ENCODE data around the gene OXNAD1.

Gene OXNAD1

DNA sequence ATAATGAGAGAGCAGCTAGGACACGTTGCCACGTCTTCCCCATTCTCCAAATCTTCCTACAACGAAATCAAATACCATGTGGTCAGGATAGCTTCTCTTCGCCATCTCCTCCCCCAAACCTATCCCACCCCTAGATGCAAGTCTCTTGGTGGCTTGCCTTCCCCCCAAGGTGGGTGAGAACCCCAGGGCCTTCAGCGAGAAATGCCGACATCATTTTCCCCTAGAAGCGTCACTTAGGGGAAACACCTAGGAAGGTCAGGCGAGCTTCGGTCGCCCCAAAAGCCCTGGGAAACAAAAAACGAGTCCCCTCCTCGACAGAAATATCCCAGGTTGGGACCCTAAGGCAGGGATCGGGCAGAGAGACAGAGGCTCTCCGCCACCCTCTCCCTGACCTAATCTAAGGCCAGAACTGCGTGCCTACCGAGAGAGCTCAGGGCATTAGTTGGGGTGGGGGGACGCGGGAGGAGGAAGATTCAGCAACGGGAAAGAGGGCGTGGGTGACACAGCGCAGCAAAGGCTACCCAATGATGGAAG is 771 bp upstream of the OXNAD1 start:
- no peak for DNase-seq (ENCODE audit: low spot score)
- peak overlapping the region; percentile 81 for H3K27ac ChIP-seq
- ChIA-PET POLR2A (ENCODE audit: low non-redundant PET) (no interaction called here), CTCF (interaction anchor here (0.6 kb wide), 2 partner anchors 408 to 668 kb away, joined by 3 to 4 read pairs; no protein-coding TSS in a partner anchor)
- TF ChIP-seq, protein P1, sequence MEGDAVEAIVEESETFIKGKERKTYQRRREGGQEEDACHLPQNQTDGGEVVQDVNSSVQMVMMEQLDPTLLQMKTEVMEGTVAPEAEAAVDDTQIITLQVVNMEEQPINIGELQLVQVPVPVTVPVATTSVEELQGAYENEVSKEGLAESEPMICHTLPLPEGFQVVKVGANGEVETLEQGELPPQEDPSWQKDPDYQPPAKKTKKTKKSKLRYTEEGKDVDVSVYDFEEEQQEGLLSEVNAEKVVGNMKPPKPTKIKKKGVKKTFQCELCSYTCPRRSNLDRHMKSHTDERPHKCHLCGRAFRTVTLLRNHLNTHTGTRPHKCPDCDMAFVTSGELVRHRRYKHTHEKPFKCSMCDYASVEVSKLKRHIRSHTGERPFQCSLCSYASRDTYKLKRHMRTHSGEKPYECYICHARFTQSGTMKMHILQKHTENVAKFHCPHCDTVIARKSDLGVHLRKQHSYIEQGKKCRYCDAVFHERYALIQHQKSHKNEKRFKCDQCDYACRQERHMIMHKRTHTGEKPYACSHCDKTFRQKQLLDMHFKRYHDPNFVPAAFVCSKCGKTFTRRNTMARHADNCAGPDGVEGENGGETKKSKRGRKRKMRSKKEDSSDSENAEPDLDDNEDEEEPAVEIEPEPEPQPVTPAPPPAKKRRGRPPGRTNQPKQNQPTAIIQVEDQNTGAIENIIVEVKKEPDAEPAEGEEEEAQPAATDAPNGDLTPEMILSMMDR (conservative IDR thresholded peaks at IDR 0.05; ENCODE audit: low read depth): no peak

DNA sequence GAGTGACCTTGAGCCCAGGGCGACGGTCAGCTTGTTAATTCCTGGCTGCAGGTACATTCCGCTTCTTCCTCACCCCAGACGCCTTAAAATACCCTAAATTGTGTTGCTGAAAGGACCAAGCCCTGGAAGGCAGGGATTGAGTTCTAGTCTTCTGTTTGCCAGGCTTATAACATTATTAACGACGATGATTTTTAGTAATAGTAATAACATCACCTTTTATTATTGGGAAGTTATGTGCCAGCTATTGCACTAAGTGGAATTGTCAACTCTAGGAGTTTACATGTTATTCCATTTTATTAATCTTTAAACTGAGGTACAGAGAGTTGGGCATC is 409 bp downstream of the OXNAD1 start:
- peak overlapping the region; percentile 81 for H3K27ac ChIP-seq
- POLR2A ChIA-PET (ENCODE audit: low non-redundant PET): no interaction called here
- CTCF ChIA-PET: no interaction called here
- no peak for DNase-seq (ENCODE audit: low spot score)
- TF ChIP-seq, protein P1 (conservative IDR thresholded peaks at IDR 0.05; ENCODE audit: low read depth): no peak

DNA sequence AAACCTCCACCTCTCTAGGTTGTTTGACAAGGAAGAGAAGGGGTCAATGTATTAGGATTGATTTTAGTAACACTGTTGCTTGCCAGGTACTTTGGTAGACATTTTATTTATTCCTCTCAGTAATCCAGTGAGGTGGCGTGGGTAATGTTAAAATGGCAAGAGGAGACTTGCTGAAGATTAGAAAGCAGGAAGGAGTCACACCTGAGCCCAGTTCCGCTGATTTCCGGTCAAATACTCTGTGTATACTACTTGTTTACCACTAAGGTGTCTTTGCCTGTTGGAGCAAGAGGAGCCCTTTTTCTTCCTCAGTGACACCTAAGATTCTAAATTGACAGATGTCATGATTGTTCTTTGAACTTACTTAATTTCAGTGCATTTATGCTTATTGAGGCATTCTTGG is 1.7 kb downstream of the OXNAD1 start:
- DNase-seq (ENCODE audit: low spot score): peak; percentile 18
- ChIA-PET POLR2A (ENCODE audit: low non-redundant PET) (no interaction called here), CTCF (no interaction called here)
- H3K27ac ChIP-seq: no peak overlapping the region
- TF ChIP-seq, protein P1 (conservative IDR thresholded peaks at IDR 0.05; ENCODE audit: low read depth): no peak

DNA sequence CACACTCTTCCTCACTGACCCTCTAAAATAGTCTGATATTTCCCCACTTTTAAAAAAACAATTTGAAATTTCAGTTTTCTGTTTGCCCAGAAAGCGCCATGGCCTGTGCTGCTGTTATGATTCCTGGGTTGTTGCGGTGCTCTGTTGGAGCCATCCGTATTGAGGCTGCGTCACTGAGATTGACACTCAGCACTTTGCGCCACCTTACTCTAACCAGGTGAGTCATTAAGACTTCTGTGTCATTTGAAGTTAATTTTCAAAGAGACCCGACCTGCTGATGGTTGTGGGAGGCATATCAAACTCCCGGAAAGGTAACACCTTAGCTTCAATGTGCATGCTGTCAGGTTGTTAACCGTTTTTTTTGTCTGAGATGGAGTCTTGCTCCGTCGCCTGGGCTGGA is 5.8 kb downstream of the OXNAD1 start:
- CTCF ChIA-PET: interaction anchor here (0.6 kb wide), 1 partner anchor 1488 kb away, joined by 4 read pairs; no protein-coding TSS in a partner anchor
- POLR2A ChIA-PET (ENCODE audit: low non-redundant PET): no interaction called here
- no peak for DNase-seq (ENCODE audit: low spot score)
- H3K27ac ChIP-seq: no peak overlapping the region
- TF ChIP-seq, protein P1 (conservative IDR thresholded peaks at IDR 0.05; ENCODE audit: low read depth): no peak

DNA sequence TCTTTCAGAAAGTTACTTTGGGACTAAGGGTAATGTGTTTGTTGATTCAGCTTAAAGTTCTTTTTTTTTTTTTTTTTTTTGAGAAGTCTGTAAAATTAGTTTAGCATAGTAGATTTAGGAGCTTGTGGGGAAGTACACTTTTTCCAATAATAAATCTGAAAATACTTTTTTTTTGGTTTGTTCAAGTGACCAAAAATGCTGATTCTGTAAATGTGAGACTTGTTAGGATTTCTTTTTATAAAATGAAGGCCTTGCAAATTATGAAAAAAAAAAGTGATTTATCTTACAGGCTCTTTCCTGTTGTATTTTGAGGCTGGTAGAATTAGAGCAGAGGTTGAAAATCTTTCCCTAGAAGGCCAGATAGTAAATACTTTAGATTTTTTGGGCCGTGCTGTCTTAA is 7.6 kb downstream of the OXNAD1 start:
- no peak for DNase-seq (ENCODE audit: low spot score)
- POLR2A ChIA-PET (ENCODE audit: low non-redundant PET): no interaction called here
- CTCF ChIA-PET: no interaction called here
- H3K27ac ChIP-seq: no peak overlapping the region
- TF ChIP-seq, protein P1 (conservative IDR thresholded peaks at IDR 0.05; ENCODE audit: low read depth): no peak

DNA sequence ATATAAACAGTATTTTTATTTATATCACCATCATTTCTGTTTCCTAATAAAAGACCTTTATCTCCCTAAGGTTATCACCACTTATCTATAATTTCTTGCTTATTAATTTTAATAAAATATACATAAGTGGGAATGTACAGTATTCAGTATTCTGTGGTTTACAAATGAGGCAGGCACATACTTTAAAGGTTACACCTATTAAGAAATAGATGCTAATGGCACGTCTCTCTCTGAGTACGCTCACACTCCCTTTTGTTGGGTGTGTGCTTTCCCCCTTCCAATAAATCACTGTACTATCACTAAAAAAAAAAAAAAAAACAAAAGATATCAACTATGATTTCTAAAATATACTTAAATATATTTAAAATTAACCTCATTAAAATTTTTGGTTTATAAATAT is 8.9 kb downstream of the OXNAD1 start:
- CTCF ChIA-PET: no interaction called here

More for the DNA sequence above, 8.9 kb downstream of the OXNAD1 start:
- no peak overlapping the region for H3K27ac ChIP-seq
- TF ChIP-seq, protein P1 (conservative IDR thresholded peaks at IDR 0.05; ENCODE audit: low read depth): no peak
- POLR2A ChIA-PET (ENCODE audit: low non-redundant PET): no interaction called here
- no peak for DNase-seq (ENCODE audit: low spot score)

Measured in RWPE1 (cell line).